GM19328 (cell line): ENCODE results near the gene SLC36A1.
A peak's percentile ranks its signal among the peaks of the same experiment; 100 is the strongest.
"Not testable (repeated sequence)": the region's sequence is repeated elsewhere in the genome, so short reads cannot be mapped to it uniquely, and the experiment has no call there.

Experiments used
- ATAC-seq: cut with Tn5 transposase; IDR thresholded peaks from one replicate; pipeline ENCODE4 v1.9.1; 2021; ENCODE audit warnings: mild to moderate bottlenecking, moderate library complexity; ENCODE audit not compliant: unreplicated experiment

Gene SLC36A1

GRCh38 chr5:151447174-151448037 lies at the start of gene SLC36A1:
Gene SLC36A1, plus strand, starts transcription at chr5:151447603. Its CDS starts 11,190 bp downstream, at chr5:151458793.
- ATAC-seq = peak; percentile 81

GRCh38 chr5:151405334-151406160 lies 41.9 kb upstream of the SLC36A1 start:
- no peak for ATAC-seq

- ATAC-seq = no peak
Measured at GRCh38 chr5:151406322-151406947, 41.0 kb upstream of the SLC36A1 start.

- ATAC-seq = no peak
Measured at GRCh38 chr5:151408591-151409230, 38.7 kb upstream of the SLC36A1 start.

GRCh38 chr5:151413800-151414199 lies 33.6 kb upstream of the SLC36A1 start:
- no peak for ATAC-seq

GRCh38 chr5:151414536-151414935 lies 32.9 kb upstream of the SLC36A1 start:
- no peak for ATAC-seq

- no peak for ATAC-seq
Measured at GRCh38 chr5:151417712-151418111, 29.7 kb upstream of the SLC36A1 start.

GRCh38 chr5:151420127-151420526 lies 27.3 kb upstream of the SLC36A1 start:
- ATAC-seq = no peak

GRCh38 chr5:151424892-151425523 lies 22.4 kb upstream of the SLC36A1 start:
- no peak for ATAC-seq

GRCh38 chr5:151426347-151426746 lies 21.1 kb upstream of the SLC36A1 start:
- not testable (repeated sequence) for ATAC-seq

GRCh38 chr5:151427258-151427657 lies 20.1 kb upstream of the SLC36A1 start:
- ATAC-seq = peak; percentile 98

GRCh38 chr5:151430731-151431130 lies 16.7 kb upstream of the SLC36A1 start:
- no peak for ATAC-seq

GRCh38 chr5:151431666-151432065 lies 15.7 kb upstream of the SLC36A1 start:
- no peak for ATAC-seq

GRCh38 chr5:151432210-151432609 lies 15.2 kb upstream of the SLC36A1 start:
- ATAC-seq = no peak

- ATAC-seq = no peak
Measured at GRCh38 chr5:151434570-151435237, 12.7 kb upstream of the SLC36A1 start.

GRCh38 chr5:151448038-151448985 lies 909 bp downstream of the SLC36A1 start:
- ATAC-seq = no peak

GRCh38 chr5:151449297-151449696 lies 1.9 kb downstream of the SLC36A1 start:
- ATAC-seq = no peak

- no peak for ATAC-seq
Measured at GRCh38 chr5:151449839-151450238, 2.4 kb downstream of the SLC36A1 start.

- ATAC-seq = no peak
Measured at GRCh38 chr5:151450605-151451004, 3.2 kb downstream of the SLC36A1 start.
